ENCODE results near the gene SP9. TPM values are rescaled to one million over a fixed set of nuclear protein-coding genes. Genes with fewer than 3 reads are reported as not detected.

SP9 gene
- polyA plus RNA-seq, 4 donors = not detected

DNA sequence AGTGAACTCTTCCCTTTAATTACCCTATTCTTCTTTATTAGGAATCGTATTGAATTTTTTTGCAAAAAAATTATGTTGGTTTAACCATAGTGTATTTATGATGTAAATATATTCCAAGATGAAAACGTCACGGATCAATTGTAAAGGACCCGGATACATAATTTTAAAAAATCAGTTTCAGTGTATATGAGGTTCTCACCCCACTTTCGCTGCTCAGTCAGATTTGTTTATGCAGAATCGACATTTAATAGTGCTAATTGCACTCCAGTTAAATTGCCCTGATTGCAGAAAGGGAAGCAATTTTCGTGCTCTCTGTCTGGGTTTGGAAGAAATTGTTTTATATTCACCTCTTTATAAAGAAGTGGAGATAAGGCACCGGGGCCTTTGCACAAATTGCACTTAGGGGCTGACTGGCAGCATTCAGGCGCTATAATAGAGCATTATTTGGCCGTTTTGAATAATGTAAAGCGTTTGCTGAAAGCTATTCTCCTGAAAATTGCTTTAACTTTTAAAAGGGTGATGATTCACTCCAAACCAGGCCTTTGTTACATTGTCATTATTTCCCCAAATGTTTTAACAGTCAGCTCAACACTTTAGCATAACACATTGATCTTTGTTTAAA, 3.0 kb upstream of the SP9 start:
- 7 to 13% (median 12%) methylated on average over 11 of the region's 11 CpGs for WGBS, 3 donors
- peaks cover 3 to 40% (median 5%) of the 10 kb centered on the region in 3 donors for H3K4me1 ChIP-seq (ENCODE audit: control insufficient read depth in 3 of 3, insufficient read depth in 2 of 3, low read depth in 1 of 3, low read length in 2 of 3)
- H3K4me3 ChIP-seq (ENCODE audit: low read depth in 1 of 3, low read length in 3 of 3) = no peak overlapping the region
- FAIRE-seq = no peak
- DNase-seq = peak in 1 of 2 donors; percentile 27
- H3K36me3 ChIP-seq (ENCODE audit: control insufficient read depth in 3 of 3, insufficient read depth in 2 of 3, low read depth in 1 of 3, low read length in 3 of 3) = no peaks in the 10 kb centered on the region
- H3K27ac ChIP-seq (ENCODE audit: low read depth in 1 of 3, low read length in 2 of 3) = no peak overlapping the region
- H3K9me3 ChIP-seq (ENCODE audit: control insufficient read depth in 2 of 2, insufficient read depth in 1 of 2, low read depth in 1 of 2, low read length in 1 of 2) = no peaks in the 10 kb centered on the region
- H3K27me3 ChIP-seq (ENCODE audit: control insufficient read depth in 3 of 3, insufficient read depth in 3 of 3, low read length in 3 of 3) = peaks cover 0 to 99% (median 86%) of the 10 kb centered on the region in 3 donors

DNA sequence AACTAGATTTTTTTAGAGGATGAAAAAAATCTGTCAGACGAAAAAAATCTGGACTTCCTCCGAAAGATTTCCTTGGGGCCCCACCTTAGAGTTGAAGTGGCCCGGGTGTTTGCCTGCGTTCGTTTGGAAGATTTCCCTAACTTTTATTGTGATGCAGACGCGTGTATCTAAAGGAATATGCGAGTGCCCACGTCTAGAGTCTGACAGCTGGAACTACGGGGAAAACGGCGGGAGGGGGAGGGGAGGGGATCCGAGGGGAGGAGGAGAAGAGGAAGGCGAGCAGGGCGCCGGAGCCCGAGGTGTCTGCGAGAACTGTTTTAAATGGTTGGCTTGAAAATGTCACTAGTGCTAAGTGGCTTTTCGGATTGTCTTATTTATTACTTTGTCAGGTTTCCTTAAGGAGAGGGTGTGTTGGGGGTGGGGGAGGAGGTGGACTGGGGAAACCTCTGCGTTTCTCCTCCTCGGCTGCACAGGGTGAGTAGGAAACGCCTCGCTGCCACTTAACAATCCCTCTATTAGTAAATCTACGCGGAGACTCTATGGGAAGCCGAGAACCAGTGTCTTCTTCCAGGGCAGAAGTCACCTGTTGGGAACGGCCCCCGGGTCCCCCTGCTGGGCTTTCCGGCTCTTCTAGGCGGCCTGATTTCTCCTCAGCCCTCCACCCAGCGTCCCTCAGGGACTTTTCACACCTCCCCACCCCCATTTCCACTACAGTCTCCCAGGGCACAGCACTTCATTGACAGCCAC, 2.4 kb upstream of the SP9 start:
- H3K36me3 ChIP-seq (ENCODE audit: control insufficient read depth in 3 of 3, insufficient read depth in 2 of 3, low read depth in 1 of 3, low read length in 3 of 3) = no peaks in the 10 kb centered on the region
- WGBS, 3 donors = 3 to 8% (median 6%) methylated on average over 31 of the region's 31 CpGs

DNA sequence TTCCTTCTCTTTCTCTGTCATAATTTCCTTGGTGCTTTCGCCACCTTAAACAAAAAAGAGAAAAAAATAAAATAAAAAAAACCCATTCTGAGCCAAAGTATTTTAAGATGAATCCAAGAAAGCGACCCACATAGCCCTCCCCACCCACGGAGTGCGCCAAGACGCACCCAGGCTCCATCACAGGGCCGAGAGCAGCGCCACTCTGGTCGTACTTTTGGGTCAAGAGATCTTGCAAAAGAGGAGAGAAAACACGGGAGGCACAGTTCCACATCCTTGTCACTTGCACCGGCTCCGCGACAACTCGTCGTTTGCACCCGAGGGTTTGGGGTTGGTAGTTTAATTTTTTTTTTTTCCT, 1.8 kb upstream of the SP9 start:
- no peak overlapping the region for H3K27ac ChIP-seq (ENCODE audit: low read depth in 1 of 3, low read length in 2 of 3)
- FAIRE-seq = no peak

More for the DNA sequence above, 2.4 kb upstream of the SP9 start:
- no peak overlapping the region for H3K27ac ChIP-seq (ENCODE audit: low read depth in 1 of 3, low read length in 2 of 3)
- H3K4me1 ChIP-seq (ENCODE audit: control insufficient read depth in 3 of 3, insufficient read depth in 2 of 3, low read depth in 1 of 3, low read length in 2 of 3) = peaks cover 0 to 36% (median 3%) of the 10 kb centered on the region in 3 donors
- no peaks in the 10 kb centered on the region for H3K9me3 ChIP-seq (ENCODE audit: control insufficient read depth in 2 of 2, insufficient read depth in 1 of 2, low read depth in 1 of 2, low read length in 1 of 2)
- peak in 1 of 2 donors; percentile 36 for DNase-seq
- no peak overlapping the region for H3K4me3 ChIP-seq (ENCODE audit: low read depth in 1 of 3, low read length in 3 of 3)
- H3K27me3 ChIP-seq (ENCODE audit: control insufficient read depth in 3 of 3, insufficient read depth in 3 of 3, low read length in 3 of 3) = peaks cover 0 to 98% (median 80%) of the 10 kb centered on the region in 3 donors
- no peak for FAIRE-seq

DNA sequence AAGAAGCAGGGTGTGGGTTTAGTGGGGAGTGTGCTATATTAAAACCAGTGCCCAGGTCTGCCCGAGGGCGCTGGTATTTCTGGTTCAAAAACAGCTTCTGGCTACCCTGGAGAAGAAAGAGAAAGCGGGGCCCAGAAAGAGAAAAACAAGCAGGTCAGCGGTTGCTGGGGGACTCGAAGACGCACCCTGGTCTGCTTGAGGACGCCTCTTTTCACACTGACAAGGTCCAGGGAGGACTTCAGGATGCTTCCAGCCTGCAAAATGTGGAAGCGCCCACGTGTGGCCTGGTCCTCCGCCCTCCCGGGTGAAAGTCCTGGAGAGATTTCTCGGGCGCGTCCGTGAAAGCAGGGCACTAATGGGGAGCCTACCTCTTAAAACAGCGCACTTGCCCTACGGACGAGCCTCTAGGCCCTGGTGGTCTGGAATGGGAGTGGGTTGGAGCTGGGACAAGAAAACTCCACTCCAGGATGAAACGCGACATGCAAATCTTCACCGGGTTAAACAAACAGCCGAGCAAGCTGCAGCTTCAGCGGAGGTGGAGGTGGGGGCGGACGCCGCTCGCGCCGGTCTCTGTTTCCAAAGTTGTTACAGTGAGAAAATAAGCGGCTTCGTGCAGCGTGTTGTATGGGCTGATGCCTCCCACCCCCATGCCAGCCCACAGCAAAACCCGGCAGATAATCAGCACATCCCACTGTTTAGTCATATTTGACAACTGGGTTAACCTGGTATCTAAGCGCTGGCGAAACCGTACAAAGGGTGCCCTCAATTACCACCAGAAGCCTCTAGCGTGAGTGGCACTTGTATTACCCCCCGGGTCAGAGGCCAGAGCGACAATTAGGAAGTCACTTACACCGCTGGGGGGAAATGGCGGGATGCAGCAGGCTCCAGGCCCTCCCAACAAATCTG, 1.1 kb upstream of the SP9 start:
- no peak overlapping the region for H3K27ac ChIP-seq (ENCODE audit: low read depth in 1 of 3, low read length in 2 of 3)
- no peaks in the 10 kb centered on the region for H3K36me3 ChIP-seq (ENCODE audit: control insufficient read depth in 3 of 3, insufficient read depth in 2 of 3, low read depth in 1 of 3, low read length in 3 of 3)
- peaks cover 0 to 95% (median 74%) of the 10 kb centered on the region in 3 donors for H3K27me3 ChIP-seq (ENCODE audit: control insufficient read depth in 3 of 3, insufficient read depth in 3 of 3, low read length in 3 of 3)
- no peaks in the 10 kb centered on the region for H3K9me3 ChIP-seq (ENCODE audit: control insufficient read depth in 2 of 2, insufficient read depth in 1 of 2, low read depth in 1 of 2, low read length in 1 of 2)
- WGBS, 3 donors = 3 to 6% (median 6%) methylated on average over 41 of the region's 41 CpGs
- no peak for FAIRE-seq
- peaks cover 2 to 29% (median 3%) of the 10 kb centered on the region in 3 donors for H3K4me1 ChIP-seq (ENCODE audit: control insufficient read depth in 3 of 3, insufficient read depth in 2 of 3, low read depth in 1 of 3, low read length in 2 of 3)
- no peak overlapping the region for H3K4me3 ChIP-seq (ENCODE audit: low read depth in 1 of 3, low read length in 3 of 3)
- peak in 1 of 2 donors; percentile 47 for DNase-seq

More for the DNA sequence above, 1.8 kb upstream of the SP9 start:
- 9 to 10% (median 9%) methylated on average over 15 of the region's 15 CpGs for WGBS, 3 donors
- Histone ChIP-seq H3K4me3 (ENCODE audit: low read depth in 1 of 3, low read length in 3 of 3) (no peak overlapping the region), H3K4me1 (ENCODE audit: control insufficient read depth in 3 of 3, insufficient read depth in 2 of 3, low read depth in 1 of 3, low read length in 2 of 3) (peaks cover 2 to 32% (median 3%) of the 10 kb centered on the region in 3 donors), H3K27me3 (ENCODE audit: control insufficient read depth in 3 of 3, insufficient read depth in 3 of 3, low read length in 3 of 3) (peaks cover 0 to 98% (median 78%) of the 10 kb centered on the region in 3 donors), H3K9me3 (ENCODE audit: control insufficient read depth in 2 of 2, insufficient read depth in 1 of 2, low read depth in 1 of 2, low read length in 1 of 2) (no peaks in the 10 kb centered on the region), H3K36me3 (ENCODE audit: control insufficient read depth in 3 of 3, insufficient read depth in 2 of 3, low read depth in 1 of 3, low read length in 3 of 3) (no peaks in the 10 kb centered on the region)
- DNase-seq = no peak

DNA sequence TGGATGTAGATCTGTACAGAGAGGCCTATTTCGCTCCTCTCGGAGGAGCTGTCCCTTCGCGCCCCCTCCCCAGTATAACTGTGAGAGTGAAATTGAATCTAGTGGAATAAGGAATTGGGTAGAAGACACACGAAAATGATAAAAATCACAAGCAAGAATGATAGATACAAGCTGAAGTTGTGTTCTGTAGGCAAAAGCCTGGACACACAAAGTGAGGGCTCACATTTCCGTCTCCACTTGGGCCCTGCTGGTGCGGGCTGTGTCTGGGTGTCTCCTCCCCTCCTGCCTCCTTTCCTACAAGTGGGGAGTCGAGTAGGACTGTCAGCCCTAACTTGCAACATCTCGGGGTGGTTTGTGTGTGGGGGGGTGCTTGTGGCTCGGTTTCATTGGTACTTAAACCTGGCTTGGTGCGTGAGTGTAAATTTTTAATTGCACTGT, 457 bp upstream of the SP9 start:
- Histone ChIP-seq H3K9me3 (ENCODE audit: control insufficient read depth in 2 of 2, insufficient read depth in 1 of 2, low read depth in 1 of 2, low read length in 1 of 2) (no peaks in the 10 kb centered on the region), H3K4me3 (ENCODE audit: low read depth in 1 of 3, low read length in 3 of 3) (no peak overlapping the region), H3K27me3 (ENCODE audit: control insufficient read depth in 3 of 3, insufficient read depth in 3 of 3, low read length in 3 of 3) (peaks cover 0 to 95% (median 69%) of the 10 kb centered on the region in 3 donors), H3K36me3 (ENCODE audit: control insufficient read depth in 3 of 3, insufficient read depth in 2 of 3, low read depth in 1 of 3, low read length in 3 of 3) (no peaks in the 10 kb centered on the region), H3K27ac (ENCODE audit: low read depth in 1 of 3, low read length in 2 of 3) (no peak overlapping the region), H3K4me1 (ENCODE audit: control insufficient read depth in 3 of 3, insufficient read depth in 2 of 3, low read depth in 1 of 3, low read length in 2 of 3) (peaks cover 2 to 25% (median 3%) of the 10 kb centered on the region in 3 donors)
- DNase-seq (peak in 1 of 2 donors; percentile 30), FAIRE-seq (no peak)
- WGBS, 3 donors = 8 to 13% (median 13%) methylated on average over 11 of the region's 11 CpGs

GRCh38 chr2:174335254-174335987, 667 bp downstream of the SP9 start:
- H3K27ac ChIP-seq (ENCODE audit: low read depth in 1 of 3, low read length in 2 of 3) = no peak overlapping the region
- FAIRE-seq (no peak), DNase-seq (peak in 1 of 2 donors; percentile 47)
- peak overlapping the region in 1 of 3 donors; percentile 33 for H3K4me3 ChIP-seq (ENCODE audit: low read depth in 1 of 3, low read length in 3 of 3)
- no peaks in the 10 kb centered on the region for H3K9me3 ChIP-seq (ENCODE audit: control insufficient read depth in 2 of 2, insufficient read depth in 1 of 2, low read depth in 1 of 2, low read length in 1 of 2)
- H3K4me1 ChIP-seq (ENCODE audit: control insufficient read depth in 3 of 3, insufficient read depth in 2 of 3, low read depth in 1 of 3, low read length in 2 of 3) = peaks cover 3 to 30% (median 5%) of the 10 kb centered on the region in 3 donors
- 3 to 4% (median 4%) methylated on average over 35 to 47 of the region's 47 CpGs for WGBS, 3 donors
- H3K27me3 ChIP-seq (ENCODE audit: control insufficient read depth in 3 of 3, insufficient read depth in 3 of 3, low read length in 3 of 3) = peaks cover 0 to 95% (median 69%) of the 10 kb centered on the region in 3 donors
- H3K36me3 ChIP-seq (ENCODE audit: control insufficient read depth in 3 of 3, insufficient read depth in 2 of 3, low read depth in 1 of 3, low read length in 3 of 3) = no peaks in the 10 kb centered on the region

GRCh38 chr2:174335988-174336500, 1.3 kb downstream of the SP9 start:
- H3K9me3 ChIP-seq (ENCODE audit: control insufficient read depth in 2 of 2, insufficient read depth in 1 of 2, low read depth in 1 of 2, low read length in 1 of 2) = no peaks in the 10 kb centered on the region
- 1 to 2% (median 1%) methylated on average over 48 to 54 of the region's 54 CpGs for WGBS, 3 donors
- peaks cover 4 to 95% (median 67%) of the 10 kb centered on the region in 3 donors for H3K27me3 ChIP-seq (ENCODE audit: control insufficient read depth in 3 of 3, insufficient read depth in 3 of 3, low read length in 3 of 3)
- H3K4me3 ChIP-seq (ENCODE audit: low read depth in 1 of 3, low read length in 3 of 3) = peak overlapping the region in 1 of 3 donors; percentile 33
- no peak overlapping the region for H3K27ac ChIP-seq (ENCODE audit: low read depth in 1 of 3, low read length in 2 of 3)
- peaks cover 3 to 33% (median 5%) of the 10 kb centered on the region in 3 donors for H3K4me1 ChIP-seq (ENCODE audit: control insufficient read depth in 3 of 3, insufficient read depth in 2 of 3, low read depth in 1 of 3, low read length in 2 of 3)
- FAIRE-seq = no peak
- peak in 1 of 2 donors; percentile 64 for DNase-seq
- H3K36me3 ChIP-seq (ENCODE audit: control insufficient read depth in 3 of 3, insufficient read depth in 2 of 3, low read depth in 1 of 3, low read length in 3 of 3) = no peaks in the 10 kb centered on the region

Data from small intestine (tissue), 7 donors.